Medulla oblongata (tissue), 1 donor: ENCODE results near the gene CALN1.
A peak's percentile ranks its signal among the peaks of the same experiment; 100 is the strongest.
"Not testable (repeated sequence)": the region's sequence is repeated elsewhere in the genome, so short reads cannot be mapped to it uniquely, and the experiment has no call there.

ENCODE experiments used
- DNase-seq: peaks from one replicate; pipeline ENCODE4 v3.0.0-alpha.2; 2015; ENCODE audit errors: extremely low spot score

The CALN1 gene

GRCh38 chr7:72412121-72412618 lies at the start of gene CALN1:
TSS of gene CALN1 (minus strand) at chr7:72412338.
- not testable (repeated sequence) for DNase-seq

- DNase-seq: no peak
Observed at GRCh38 chr7:72453471-72453870, 41.3 kb upstream of the CALN1 start.

- DNase-seq: no peak
Observed at GRCh38 chr7:72447465-72448204, 35.5 kb upstream of the CALN1 start.

GRCh38 chr7:72446591-72447462 lies 34.7 kb upstream of the CALN1 start:
- peak; percentile 3 for DNase-seq

- no peak for DNase-seq
Observed at GRCh38 chr7:72446131-72446530, 34.0 kb upstream of the CALN1 start.

GRCh38 chr7:72445580-72445979 lies 33.4 kb upstream of the CALN1 start:
- no peak for DNase-seq

- DNase-seq: no peak
Observed at GRCh38 chr7:72445075-72445474, 32.9 kb upstream of the CALN1 start.

GRCh38 chr7:72444026-72444776 lies 32.1 kb upstream of the CALN1 start:
- DNase-seq: no peak

- DNase-seq: no peak
Observed at GRCh38 chr7:72441791-72442190, 29.7 kb upstream of the CALN1 start.

- DNase-seq: no peak
Observed at GRCh38 chr7:72438491-72438890, 26.4 kb upstream of the CALN1 start.

- no peak for DNase-seq
Observed at GRCh38 chr7:72437610-72438009, 25.5 kb upstream of the CALN1 start.

GRCh38 chr7:72437061-72437585 lies 25.0 kb upstream of the CALN1 start:
- peak; percentile 6 for DNase-seq

GRCh38 chr7:72435925-72436480 lies 23.9 kb upstream of the CALN1 start:
- no peak for DNase-seq

- DNase-seq: peak; percentile 46
Observed at GRCh38 chr7:72435366-72435765, 23.2 kb upstream of the CALN1 start.

GRCh38 chr7:72430531-72430930 lies 18.4 kb upstream of the CALN1 start:
- DNase-seq: no peak

GRCh38 chr7:72429316-72429715 lies 17.2 kb upstream of the CALN1 start:
- no peak for DNase-seq

GRCh38 chr7:72416846-72417245 lies 4.7 kb upstream of the CALN1 start:
- no peak for DNase-seq

- DNase-seq: no peak
Observed at GRCh38 chr7:72415586-72415985, 3.4 kb upstream of the CALN1 start.

GRCh38 chr7:72413886-72414285 lies 1.7 kb upstream of the CALN1 start:
- DNase-seq: no peak

GRCh38 chr7:72413290-72413689 lies 1.2 kb upstream of the CALN1 start:
- DNase-seq: no peak

- DNase-seq: no peak
Observed at GRCh38 chr7:72411419-72411818, 719 bp downstream of the CALN1 start.

- no peak for DNase-seq
Observed at GRCh38 chr7:72409638-72410015, 2.5 kb downstream of the CALN1 start.
